Glutamatergic neuron (in vitro differentiated cells): ENCODE measurements around the gene GAL3ST3. TPM values are rescaled to one million over a fixed set of nuclear protein-coding genes. Genes with fewer than 3 reads are reported as not detected.

Source experiments
- DNase-seq: peaks from one replicate; pipeline ENCODE4 v3.0.0; 2022
- H3K27ac Mint-ChIP-seq: one replicate; pipeline ENCODE4 v1.8.0; 2020; ENCODE audit warnings: mild to moderate bottlenecking, mixed read lengths, inconsistent platforms; ENCODE audit not compliant: unreplicated experiment
- H3K27me3 Mint-ChIP-seq: one replicate; pipeline ENCODE4 v1.8.0; 2020; ENCODE audit warnings: mild to moderate bottlenecking, moderate library complexity, mixed read lengths, inconsistent platforms; ENCODE audit not compliant: unreplicated experiment
- H3K36me3 Mint-ChIP-seq: one replicate; pipeline ENCODE4 v1.8.0; 2020; ENCODE audit warnings: mild to moderate bottlenecking, mixed read lengths, inconsistent platforms; ENCODE audit not compliant: unreplicated experiment
- H3K4me1 Mint-ChIP-seq: one replicate; pipeline ENCODE4 v1.8.0; 2020; ENCODE audit warnings: mild to moderate bottlenecking, low read depth, mixed read lengths, inconsistent platforms; ENCODE audit not compliant: unreplicated experiment
- H3K4me3 Mint-ChIP-seq: one replicate; pipeline ENCODE4 v1.8.0; 2020; ENCODE audit warnings: mild to moderate bottlenecking, mixed read lengths, inconsistent platforms; ENCODE audit not compliant: unreplicated experiment
- H3K9me3 Mint-ChIP-seq: one replicate; pipeline ENCODE4 v1.8.0; 2020; ENCODE audit warnings: mild to moderate bottlenecking, moderate library complexity, mixed read lengths, inconsistent platforms; ENCODE audit not compliant: unreplicated experiment
- total RNA-seq: library from RNA; stranded (reverse); fragmentation: NEBNext Ultra II Directional; extraction: Animal tissue kit (Norgen Biotek cat#: 25700); gene quantifications from one replicate; pipeline ENCODE4 v1.2.1, GENCODE V29; 2021; ENCODE audit not compliant: unreplicated experiment
- TF ChIP-seq, protein P1 (sequence below): fragments of 200-600 bp; sonication (generic); IDR thresholded peaks from one replicate; pipeline ENCODE4 v1.5.0; 2021; ENCODE audit not compliant: partially characterized antibody, unreplicated experiment

Gene GAL3ST3
- total RNA-seq, 1 donor from 2014 or later: 2.4 TPM

DNA sequence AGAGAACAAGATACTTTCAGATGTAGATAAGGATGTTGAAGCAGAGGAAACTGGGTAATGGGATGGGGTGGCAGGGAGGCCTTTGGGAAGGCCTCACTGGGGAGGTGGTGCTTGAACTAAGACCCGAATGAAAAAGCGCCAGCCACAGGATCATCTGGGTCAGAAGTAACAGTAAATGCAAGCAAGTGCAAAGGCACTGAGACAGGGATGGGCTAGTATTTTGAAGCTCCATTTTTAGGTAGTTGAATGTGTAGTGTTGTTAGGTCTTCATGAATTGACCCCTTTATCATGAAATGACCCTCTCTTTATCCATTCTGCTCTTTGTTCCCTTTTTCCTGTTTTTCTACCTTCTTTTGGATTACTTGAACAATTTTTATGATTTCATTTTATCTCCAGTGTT is 14.9 kb upstream of the GAL3ST3 start:
- Mint-ChIP-seq H3K9me3 (peaks cover 9% of the 10 kb centered on the region), H3K27ac (no peak overlapping the region), H3K27me3 (no peaks in the 10 kb centered on the region), H3K4me3 (no peak overlapping the region), H3K4me1 (peaks cover 7% of the 10 kb centered on the region), H3K36me3 (peaks cover 4% of the 10 kb centered on the region)
- TF ChIP-seq, protein P1, sequence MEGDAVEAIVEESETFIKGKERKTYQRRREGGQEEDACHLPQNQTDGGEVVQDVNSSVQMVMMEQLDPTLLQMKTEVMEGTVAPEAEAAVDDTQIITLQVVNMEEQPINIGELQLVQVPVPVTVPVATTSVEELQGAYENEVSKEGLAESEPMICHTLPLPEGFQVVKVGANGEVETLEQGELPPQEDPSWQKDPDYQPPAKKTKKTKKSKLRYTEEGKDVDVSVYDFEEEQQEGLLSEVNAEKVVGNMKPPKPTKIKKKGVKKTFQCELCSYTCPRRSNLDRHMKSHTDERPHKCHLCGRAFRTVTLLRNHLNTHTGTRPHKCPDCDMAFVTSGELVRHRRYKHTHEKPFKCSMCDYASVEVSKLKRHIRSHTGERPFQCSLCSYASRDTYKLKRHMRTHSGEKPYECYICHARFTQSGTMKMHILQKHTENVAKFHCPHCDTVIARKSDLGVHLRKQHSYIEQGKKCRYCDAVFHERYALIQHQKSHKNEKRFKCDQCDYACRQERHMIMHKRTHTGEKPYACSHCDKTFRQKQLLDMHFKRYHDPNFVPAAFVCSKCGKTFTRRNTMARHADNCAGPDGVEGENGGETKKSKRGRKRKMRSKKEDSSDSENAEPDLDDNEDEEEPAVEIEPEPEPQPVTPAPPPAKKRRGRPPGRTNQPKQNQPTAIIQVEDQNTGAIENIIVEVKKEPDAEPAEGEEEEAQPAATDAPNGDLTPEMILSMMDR: no peak
- no peak for DNase-seq

DNA sequence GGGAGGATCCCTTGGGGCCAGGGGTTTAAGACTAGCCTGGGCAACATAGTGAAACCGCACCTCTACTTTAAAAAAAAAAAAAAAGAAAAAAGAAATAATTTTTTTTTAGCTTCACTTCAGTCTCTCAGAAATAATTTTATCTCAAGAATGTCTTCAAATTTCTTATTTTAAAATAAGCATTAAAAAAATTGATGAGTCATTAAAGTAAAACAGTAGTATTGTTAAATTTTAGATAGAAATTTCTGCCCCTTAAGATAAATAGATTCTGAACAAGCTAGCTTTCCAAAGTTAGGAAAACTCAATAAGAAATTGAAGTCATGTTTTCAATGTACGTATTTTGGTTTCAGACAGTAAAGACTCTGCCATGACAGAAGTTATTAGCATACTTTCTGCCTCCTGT is 13.4 kb upstream of the GAL3ST3 start:
- H3K27me3 Mint-ChIP-seq: no peaks in the 10 kb centered on the region
- DNase-seq: no peak
- peaks cover 4% of the 10 kb centered on the region for H3K36me3 Mint-ChIP-seq
- TF ChIP-seq, protein P1: no peak
- no peaks in the 10 kb centered on the region for H3K4me1 Mint-ChIP-seq
- no peak overlapping the region for H3K27ac Mint-ChIP-seq
- peaks cover 4% of the 10 kb centered on the region for H3K9me3 Mint-ChIP-seq
- H3K4me3 Mint-ChIP-seq: no peak overlapping the region

DNA sequence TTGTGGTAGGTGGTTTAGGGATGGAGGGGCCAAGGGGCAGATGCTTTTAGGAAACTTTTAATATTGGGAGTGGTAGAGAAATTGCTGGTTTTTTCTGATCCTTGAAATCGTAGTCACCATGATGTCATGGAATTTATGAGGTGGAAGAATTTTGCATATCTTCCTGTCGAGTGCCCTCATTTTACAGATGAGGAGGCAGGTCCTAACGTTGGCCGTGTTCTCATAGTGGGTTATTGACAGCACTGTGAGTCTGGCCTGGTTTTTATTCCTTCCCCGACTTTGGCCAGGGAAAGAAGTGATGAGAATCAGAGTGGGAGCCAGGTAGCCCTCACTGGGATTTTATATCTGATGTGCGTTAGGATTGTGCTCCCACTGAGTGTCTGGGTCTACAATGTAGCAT is 12.3 kb upstream of the GAL3ST3 start:
- H3K9me3 Mint-ChIP-seq: peaks cover 4% of the 10 kb centered on the region

DNA sequence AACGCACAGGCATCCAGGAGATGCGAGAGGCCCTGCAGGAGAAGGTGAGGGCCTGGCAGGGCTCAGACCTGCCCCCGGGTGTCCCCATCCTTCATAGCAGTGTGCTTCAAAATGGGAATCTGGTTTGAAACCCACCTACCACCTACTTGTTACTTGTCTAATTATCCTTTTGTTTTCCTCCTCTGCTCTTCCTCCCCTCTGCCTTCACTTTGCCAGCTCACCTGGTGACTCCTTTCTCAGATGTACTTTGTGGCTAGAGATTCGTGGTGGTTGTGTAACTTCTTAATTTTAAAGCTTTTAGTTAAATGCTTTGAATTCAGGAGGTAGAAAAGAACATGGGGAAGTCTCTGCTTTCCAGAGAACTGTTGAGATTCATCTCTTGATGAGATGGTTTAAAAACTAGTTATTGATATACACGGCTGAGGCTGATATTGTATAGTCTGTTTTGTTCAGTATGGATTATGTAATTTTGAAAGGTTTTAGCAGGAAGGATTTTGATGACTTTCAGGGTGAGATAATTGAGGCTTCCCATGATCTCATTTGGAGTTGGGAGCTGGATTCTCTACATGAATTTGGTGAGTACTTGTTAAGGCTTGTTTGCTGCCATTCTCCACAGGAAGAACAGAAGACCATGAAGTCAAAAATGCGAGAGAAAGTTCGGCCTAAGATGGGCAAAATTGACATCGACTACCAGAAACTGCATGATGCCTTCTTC is 11.2 kb upstream of the GAL3ST3 start:
- H3K27me3 Mint-ChIP-seq: peaks cover 2% of the 10 kb centered on the region
- TF ChIP-seq, protein P1: no peak

More for the DNA sequence above, 12.3 kb upstream of the GAL3ST3 start:
- Mint-ChIP-seq H3K36me3 (peaks cover 4% of the 10 kb centered on the region), H3K4me3 (no peak overlapping the region), H3K27ac (no peak overlapping the region), H3K4me1 (no peaks in the 10 kb centered on the region), H3K27me3 (no peaks in the 10 kb centered on the region)
- TF ChIP-seq, protein P1: no peak
- DNase-seq: no peak

DNA sequence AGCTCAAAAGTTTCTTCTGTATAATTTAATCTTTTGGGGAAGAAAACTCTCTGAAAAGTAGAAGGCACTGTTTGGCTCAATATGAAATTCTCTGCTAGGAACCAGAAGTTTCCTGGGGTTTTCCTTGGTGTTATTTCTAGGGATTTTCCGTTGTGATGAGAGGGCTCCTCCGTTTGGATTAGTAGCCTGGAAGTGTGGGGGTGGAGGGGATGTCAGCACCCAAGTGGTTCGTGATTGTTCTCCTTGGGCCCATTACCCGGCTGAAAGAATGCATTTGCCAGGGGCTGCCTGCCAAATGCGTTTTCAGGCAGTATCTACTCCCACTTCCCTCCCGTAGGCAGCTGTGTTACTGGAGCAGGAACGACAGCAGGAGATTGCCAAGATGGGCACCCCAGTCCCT is 7.5 kb upstream of the GAL3ST3 start:
- TF ChIP-seq, protein P1: no peak
- DNase-seq: no peak
- no peak overlapping the region for H3K4me3 Mint-ChIP-seq
- H3K27ac Mint-ChIP-seq: no peak overlapping the region
- peaks cover 4% of the 10 kb centered on the region for H3K27me3 Mint-ChIP-seq
- H3K9me3 Mint-ChIP-seq: peaks cover 6% of the 10 kb centered on the region
- H3K4me1 Mint-ChIP-seq: peaks cover 6% of the 10 kb centered on the region
- H3K36me3 Mint-ChIP-seq: no peaks in the 10 kb centered on the region

More for the DNA sequence above, 11.2 kb upstream of the GAL3ST3 start:
- no peak for DNase-seq
- Mint-ChIP-seq H3K36me3 (peaks cover 4% of the 10 kb centered on the region), H3K9me3 (peaks cover 4% of the 10 kb centered on the region), H3K4me3 (no peak overlapping the region), H3K4me1 (no peaks in the 10 kb centered on the region), H3K27ac (no peak overlapping the region)
